Left ventricle myocardium inferior (tissue), 1 donor: ENCODE measurements around the gene USP20. TPM values are rescaled to one million over a fixed set of nuclear protein-coding genes. Genes with fewer than 3 reads are reported as not detected.

Experiments
- DNase-seq: peaks from one replicate; pipeline ENCODE4 v3.0.0-alpha.2; 2020
- H3K27ac ChIP-seq: fragments of 200-600 bp; replicated peaks from 2 replicates; pipeline ENCODE4 v1.8.0; 2021
- H3K27me3 ChIP-seq: fragments of 200-600 bp; 2 replicates; pipeline ENCODE4 v1.8.0; 2021; ENCODE audit warnings: low read depth
- H3K36me3 ChIP-seq: fragments of 200-600 bp; 2 replicates; pipeline ENCODE4 v1.8.0; 2021
- H3K4me1 ChIP-seq: fragments of 200-600 bp; 2 replicates; pipeline ENCODE4 v1.8.0; 2021
- H3K4me3 ChIP-seq: fragments of 200-600 bp; 2 replicates; pipeline ENCODE4 v1.8.0; 2021; ENCODE audit warnings: mild to moderate bottlenecking, moderate library complexity
- H3K9me3 ChIP-seq: fragments of 200-600 bp; replicated peaks from 2 replicates; pipeline ENCODE4 v1.8.0; 2021
- CTCF ChIP-seq: fragments of 200-600 bp; IDR thresholded peaks from 2 replicates; pipeline ENCODE4 v1.8.0; 2021; ENCODE audit warnings: antibody characterized with exemption, mild to moderate bottlenecking, borderline replicate concordance
- intact Hi-C: fragments of 100-400 bp; cut with micrococcal nuclease; formaldehyde crosslinking; loops from one replicate; pipeline ENCODE4 v1.11.0; 2022
- total RNA-seq: library from RNA; stranded (reverse); fragmentation: NEBNext Ultra II Directional; extraction: Animal tissue kit (Norgen Biotek cat#: 25700); gene quantifications from one replicate; pipeline ENCODE4 v1.2.1, GENCODE V29; 2021
- donor health status: DM: no; HTN: yes; CAD: no; lungs with severe emphysema.

The USP20 gene
- total RNA-seq, 1 donor from 2014 or later: 13.2 TPM

DNA sequence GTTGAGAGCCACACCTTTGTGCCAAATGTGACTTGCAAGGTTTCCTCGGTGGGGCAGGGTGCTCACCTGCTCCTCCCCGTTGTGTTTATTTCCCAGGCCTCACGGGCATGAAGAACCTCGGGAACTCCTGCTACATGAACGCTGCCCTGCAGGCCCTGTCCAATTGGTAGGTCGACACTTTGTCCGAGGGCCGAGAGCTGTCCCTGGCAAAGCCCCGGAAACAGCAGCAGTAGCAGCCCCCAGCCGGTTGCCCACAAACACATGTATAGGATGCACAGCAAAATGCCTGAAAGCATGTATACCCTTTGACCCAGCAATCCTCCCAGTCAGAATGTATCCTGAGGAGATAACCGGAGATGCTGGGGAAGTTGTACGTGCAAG, 26.2 kb downstream of the USP20 start:
- Histone ChIP-seq H3K4me1 (no peaks in the 10 kb centered on the region), H3K36me3 (peaks cover 82% of the 10 kb centered on the region), H3K9me3 (no peaks in the 10 kb centered on the region), H3K27ac (no peak overlapping the region), H3K4me3 (no peak overlapping the region), H3K27me3 (no peaks in the 10 kb centered on the region)
- no peak for TF ChIP-seq CTCF
- no peak for DNase-seq
- intact Hi-C loops: no loop called here

GRCh38 chr9:129863059-129863690, 27.9 kb downstream of the USP20 start:
- TF ChIP-seq CTCF: no peak
- H3K27ac ChIP-seq: no peak overlapping the region
- H3K9me3 ChIP-seq: no peaks in the 10 kb centered on the region
- intact Hi-C loops: no loop called here
- no peaks in the 10 kb centered on the region for H3K4me1 ChIP-seq
- DNase-seq: no peak
- peaks cover 71% of the 10 kb centered on the region for H3K36me3 ChIP-seq
- H3K4me3 ChIP-seq: no peak overlapping the region
- H3K27me3 ChIP-seq: no peaks in the 10 kb centered on the region

GRCh38 chr9:129864991-129865647, 29.9 kb downstream of the USP20 start:
- H3K27me3 ChIP-seq: no peaks in the 10 kb centered on the region
- no peak for TF ChIP-seq CTCF
- DNase-seq: no peak
- no peak overlapping the region for H3K27ac ChIP-seq
- intact Hi-C loops: no loop called here
- H3K4me3 ChIP-seq: no peak overlapping the region
- no peaks in the 10 kb centered on the region for H3K9me3 ChIP-seq
- H3K36me3 ChIP-seq: peaks cover 67% of the 10 kb centered on the region
- peaks cover 6% of the 10 kb centered on the region for H3K4me1 ChIP-seq

GRCh38 chr9:129865668-129866320, 30.5 kb downstream of the USP20 start:
- no peak overlapping the region for H3K4me3 ChIP-seq
- no peaks in the 10 kb centered on the region for H3K9me3 ChIP-seq
- no peak for DNase-seq
- H3K27me3 ChIP-seq: no peaks in the 10 kb centered on the region
- peaks cover 6% of the 10 kb centered on the region for H3K4me1 ChIP-seq
- intact Hi-C loops: no loop called here
- peaks cover 60% of the 10 kb centered on the region for H3K36me3 ChIP-seq
- no peak overlapping the region for H3K27ac ChIP-seq
- TF ChIP-seq CTCF: no peak

DNA sequence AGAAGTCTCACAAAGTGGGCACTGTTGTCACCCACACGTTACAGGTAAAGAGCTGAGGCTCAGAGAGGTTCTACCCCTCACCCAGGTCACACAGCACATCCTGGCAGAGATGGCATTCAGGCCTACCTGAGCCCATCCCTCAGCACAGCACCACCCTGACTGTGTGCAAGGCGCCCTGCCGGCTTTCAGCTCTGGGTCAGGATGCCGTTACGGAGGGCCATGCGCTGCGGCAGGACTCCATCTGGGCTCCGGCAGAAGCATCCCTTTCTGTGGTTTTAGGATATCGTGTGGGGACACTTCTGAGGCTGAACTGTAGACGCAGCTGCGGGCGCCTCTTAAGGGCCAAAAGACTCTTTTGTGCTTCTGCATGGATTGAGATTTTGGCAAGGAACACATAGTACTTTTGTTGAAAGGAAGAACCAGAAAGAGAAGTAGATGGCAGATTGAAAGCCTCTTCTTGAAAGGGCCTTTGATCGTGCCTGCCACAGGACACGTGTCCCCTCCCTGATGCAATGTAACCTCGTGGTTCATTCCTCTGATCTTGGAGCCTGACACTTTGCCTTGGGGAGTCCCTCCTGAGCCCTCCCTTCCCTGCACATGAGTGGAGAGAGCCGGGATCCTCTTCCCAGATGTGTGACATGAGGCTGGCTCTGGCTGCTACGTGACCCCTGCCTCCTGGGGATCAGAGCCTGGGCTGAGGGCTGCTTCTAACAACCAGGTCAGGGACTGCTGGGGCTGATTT, 31.3 kb downstream of the USP20 start:
- intact Hi-C loops: no loop called here
- no peak for DNase-seq
- H3K9me3 ChIP-seq: no peaks in the 10 kb centered on the region
- no peak overlapping the region for H3K4me3 ChIP-seq
- H3K4me1 ChIP-seq: peaks cover 6% of the 10 kb centered on the region
- peaks cover 53% of the 10 kb centered on the region for H3K36me3 ChIP-seq
- no peak overlapping the region for H3K27ac ChIP-seq
- no peak for TF ChIP-seq CTCF
- no peaks in the 10 kb centered on the region for H3K27me3 ChIP-seq
